Stimulated activated naive CD4-positive, alpha-beta T cell treated with Interleukin-2 at 50 U/mL for 16 hours (primary cell): Measurements from ENCODE around the gene PIPOX.

ENCODE experiments used
- DNase-seq: peaks from one replicate; lab custom pipeline; 2025; lab: John Stamatoyannopoulos, UW

PIPOX gene

DNA sequence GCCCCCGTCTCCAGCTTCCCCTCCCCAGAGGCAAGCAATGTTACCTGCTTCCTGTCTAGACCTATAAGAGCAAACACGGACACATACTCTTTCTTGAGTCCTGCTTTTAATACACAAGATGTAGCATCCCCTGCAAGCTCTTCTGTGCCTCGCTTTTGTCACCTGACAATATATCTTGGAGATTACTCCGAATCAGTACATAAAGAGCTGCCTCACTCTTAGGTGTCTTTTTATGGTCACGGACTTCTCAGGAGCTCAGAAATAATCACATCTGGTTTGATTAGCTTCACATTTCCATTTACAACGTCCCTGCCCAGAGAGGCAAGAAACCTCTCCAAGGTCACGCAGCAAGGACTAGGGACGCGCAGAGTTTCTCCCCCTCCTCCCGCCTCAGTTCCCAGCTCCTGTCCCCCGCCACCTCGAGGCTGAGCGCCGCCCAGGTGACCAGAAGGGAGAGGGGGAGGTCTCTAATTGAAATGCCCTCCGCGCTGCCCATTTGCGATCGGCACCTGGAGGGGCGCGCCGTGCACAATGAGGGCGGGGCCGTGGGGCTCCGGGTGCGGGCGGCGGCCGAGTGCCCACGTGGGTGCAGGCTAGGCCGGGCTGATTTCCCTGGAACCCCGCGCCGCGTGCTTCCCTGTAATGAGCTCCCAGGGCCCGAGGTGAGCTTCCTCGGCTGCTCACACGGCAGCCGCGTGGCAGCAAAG, 23.3 kb upstream of the PIPOX start:
- DNase-seq = no peak

DNA sequence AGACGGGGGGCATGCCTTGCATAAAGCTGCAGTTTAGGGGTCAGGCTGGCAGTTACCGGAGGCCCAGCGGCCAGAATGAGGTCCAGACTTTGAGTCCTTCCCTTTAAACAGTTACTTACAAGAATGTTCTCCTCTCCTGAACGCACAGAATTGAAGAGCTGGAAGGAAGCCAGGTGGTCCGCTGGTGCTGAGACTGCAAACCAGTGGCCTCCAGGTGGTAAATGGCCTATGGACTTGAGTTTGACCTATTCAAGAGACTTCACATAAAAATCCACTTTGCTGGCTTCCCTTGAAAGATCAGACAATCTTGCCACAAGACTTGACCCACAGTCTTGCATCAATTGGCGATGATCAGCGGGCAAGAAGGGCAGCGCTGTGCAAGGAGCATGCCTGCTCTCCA, 22.4 kb upstream of the PIPOX start:
- DNase-seq = no peak

DNA sequence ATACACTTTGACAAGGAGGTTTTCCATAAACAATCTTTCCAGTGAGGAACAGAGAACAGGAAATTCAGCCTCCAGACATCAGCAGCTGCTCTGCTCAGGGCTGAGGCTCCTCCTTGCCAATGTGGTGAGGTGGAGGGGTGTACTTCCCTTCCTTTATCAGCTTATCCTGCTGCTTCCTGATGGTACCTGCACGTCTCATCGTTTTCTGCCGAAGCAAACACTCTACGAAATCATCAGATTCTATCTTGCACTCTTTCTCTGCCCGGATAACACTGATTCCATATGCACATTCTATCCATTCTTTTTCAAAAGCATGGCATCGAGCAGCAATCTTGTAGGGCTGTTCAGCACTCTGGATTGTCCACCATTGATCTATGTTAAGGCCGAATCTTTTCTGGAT, 21.7 kb upstream of the PIPOX start:
- DNase-seq = no peak

DNA sequence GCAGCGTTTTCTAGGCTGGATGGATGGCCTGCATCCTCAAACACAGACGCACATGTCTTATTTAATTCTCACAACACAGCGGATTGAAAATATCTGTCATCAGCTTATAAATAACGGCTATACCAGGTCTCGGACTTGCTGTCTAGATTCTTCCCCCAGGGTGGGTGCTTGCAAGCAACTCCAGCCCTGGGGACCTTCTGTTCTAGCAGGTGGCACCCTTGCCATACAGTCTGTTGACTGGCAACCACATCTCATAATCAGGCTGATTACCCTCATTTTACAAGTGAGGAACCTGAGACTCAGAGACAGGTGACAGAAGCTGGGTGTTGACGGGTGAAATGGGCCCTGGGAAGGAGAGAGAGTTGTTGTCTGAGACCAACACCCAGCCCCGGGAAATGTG, 20.9 kb upstream of the PIPOX start:
- no peak for DNase-seq

DNA sequence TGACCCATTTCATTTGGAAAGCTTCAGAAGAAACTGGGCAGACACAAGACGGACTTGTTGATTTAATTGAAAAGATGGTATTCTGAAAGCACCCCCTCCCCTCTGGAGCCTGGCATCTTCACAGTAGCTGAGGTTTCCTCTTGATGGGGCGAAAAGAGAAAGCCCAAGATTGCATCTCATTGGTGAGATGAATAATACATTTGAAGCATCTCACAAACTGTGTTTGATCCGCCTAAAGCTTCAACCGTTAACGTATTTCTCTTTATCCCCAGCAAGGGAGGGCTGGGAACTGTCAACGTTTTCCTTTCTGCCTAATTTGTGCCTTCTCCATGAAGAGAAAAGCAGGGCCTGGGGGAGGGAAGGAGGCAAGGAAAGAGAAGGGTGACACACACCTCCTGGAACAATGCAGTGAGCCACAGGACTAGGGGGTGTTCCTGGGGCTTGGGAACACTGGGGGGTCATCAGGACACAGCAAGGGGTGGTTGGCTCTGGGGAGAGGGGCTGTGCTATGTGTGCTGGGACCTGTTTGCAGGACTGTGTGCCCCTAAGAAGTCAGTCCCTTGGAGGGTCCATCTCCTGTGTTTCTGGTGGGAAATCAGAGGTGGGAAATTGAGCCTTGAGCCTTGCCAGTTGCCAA, 18.5 kb upstream of the PIPOX start:
- no peak for DNase-seq

DNA sequence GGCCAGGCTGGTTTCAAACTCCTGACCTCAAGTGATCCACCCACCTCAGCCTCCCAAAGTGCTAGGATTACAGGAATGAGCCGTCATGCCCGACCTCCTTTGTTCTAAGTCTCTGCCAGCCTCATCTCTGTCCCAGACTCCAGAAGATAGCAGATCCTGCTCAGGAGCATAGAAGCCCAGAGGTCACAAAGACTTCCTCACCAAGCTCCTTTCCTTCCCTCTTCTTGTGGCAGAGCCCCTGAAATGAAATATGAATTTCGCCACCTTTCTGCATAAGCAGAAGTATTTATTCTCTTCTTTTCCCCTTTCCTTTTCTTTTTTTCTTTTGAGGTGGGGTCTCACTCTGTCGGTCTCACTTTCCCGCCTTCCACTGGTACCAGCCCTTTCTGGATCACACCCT, 11.5 kb upstream of the PIPOX start:
- DNase-seq = no peak

DNA sequence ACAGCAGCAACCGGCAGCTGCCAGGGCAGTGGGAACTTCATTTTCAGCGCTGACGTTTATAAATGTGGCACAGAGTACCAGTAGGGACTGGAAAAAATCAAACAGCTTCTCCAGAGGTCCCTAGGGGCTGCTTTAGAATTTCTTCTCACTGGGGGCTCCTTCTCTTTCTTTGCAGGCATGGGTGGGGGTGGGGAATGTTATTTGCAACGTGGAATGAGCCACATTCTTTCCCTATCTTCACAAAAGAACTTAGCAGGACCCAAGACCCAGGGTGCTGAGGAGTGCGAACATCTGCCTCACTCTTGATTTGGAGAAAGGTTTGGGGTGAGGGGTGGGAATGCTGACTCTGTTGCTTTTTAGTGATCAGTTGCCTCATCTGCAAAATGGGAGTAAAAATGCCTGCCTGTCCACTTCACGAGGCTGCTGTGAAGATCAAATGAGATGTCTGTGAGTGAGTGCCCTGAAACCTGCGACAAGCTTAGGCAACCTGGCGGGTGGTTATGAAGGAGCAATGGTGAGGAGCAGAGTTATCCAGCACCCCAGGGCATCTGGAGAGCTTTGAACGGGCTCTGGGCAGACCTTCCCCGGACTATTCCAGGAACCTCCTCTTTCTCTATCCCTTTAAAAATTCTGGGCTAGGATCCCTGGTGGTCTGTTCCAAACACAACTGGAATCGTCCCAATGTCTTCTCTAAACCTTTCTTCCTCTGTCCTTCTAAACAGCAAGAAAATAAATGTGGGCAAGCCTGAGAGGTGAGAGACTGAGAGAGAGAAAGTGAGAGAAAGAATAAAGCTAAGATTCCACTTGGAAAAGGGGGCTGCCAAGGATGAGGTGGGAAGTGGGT, 10.7 kb upstream of the PIPOX start:
- DNase-seq = no peak

DNA sequence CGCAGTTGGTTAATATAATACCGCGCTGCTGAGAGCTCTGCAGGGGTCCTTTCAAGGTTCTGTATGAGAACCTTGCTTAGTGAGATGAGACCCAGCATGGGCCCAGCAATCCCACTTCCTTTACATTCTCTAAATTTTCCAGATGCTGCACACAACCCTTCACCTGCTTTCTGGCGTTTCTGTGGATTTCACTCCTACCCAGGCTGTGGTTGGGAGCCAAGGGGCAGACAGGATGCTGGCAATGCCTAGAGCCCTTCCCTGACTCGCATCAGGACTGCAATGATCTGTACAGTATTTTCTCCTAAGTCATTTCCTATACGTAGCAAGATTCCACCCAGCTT, 10.1 kb upstream of the PIPOX start:
- no peak for DNase-seq

DNA sequence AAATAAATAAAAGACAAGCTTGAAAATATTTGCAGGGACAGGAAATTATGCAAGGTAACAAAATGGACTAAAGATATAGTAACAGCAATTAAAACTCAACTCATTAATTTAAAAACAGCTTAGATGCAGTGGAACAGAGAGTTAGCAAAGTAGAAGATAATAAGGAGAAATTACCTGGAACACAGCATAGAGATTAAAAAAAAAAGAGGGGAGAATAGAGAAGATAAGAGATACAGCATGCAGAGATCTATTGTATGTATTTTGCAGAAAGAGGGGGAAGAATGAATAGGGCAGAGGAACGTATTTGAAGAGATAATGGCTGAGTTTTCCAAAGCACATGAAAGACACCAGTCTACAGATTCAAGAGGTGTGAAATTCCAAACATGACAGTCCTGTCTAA, 8.4 kb upstream of the PIPOX start:
- DNase-seq = no peak

DNA sequence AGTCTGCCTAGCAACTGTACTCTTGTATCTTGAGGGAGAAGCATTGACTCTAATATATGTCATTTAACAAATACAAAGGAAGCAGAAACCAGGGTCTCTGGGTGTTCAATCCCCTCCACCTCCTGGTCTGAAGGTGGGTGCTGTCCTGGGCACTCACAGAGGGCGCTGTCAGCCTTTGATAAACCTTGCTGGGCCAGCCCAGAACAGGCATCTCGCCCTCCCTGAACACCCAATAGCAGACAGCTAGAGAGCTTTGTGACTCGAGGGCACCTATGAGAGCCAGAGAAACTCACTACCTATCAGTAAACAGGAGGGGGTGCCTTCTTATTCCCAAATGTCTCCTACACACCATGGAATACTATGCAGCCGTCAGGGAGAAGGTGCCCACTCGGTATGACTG, 6.4 kb upstream of the PIPOX start:
- DNase-seq = no peak

DNA sequence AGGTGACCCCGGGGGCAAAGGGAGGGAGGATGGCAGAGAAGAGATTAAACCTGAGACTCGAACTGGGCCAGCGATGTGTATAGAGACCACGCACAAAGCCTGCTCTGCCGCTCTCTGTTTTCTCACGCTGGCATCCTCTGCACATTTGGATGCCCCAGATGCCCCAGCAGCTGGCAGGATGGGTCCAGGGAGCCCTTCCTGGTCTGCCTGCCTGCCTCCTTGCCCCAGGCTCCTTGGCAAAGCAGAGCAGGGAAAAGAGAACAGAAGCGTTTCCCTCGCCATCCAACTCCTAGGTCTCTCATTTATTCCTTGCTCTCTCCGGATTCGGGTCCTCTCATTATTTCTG, 5.2 kb upstream of the PIPOX start:
- DNase-seq = no peak

DNA sequence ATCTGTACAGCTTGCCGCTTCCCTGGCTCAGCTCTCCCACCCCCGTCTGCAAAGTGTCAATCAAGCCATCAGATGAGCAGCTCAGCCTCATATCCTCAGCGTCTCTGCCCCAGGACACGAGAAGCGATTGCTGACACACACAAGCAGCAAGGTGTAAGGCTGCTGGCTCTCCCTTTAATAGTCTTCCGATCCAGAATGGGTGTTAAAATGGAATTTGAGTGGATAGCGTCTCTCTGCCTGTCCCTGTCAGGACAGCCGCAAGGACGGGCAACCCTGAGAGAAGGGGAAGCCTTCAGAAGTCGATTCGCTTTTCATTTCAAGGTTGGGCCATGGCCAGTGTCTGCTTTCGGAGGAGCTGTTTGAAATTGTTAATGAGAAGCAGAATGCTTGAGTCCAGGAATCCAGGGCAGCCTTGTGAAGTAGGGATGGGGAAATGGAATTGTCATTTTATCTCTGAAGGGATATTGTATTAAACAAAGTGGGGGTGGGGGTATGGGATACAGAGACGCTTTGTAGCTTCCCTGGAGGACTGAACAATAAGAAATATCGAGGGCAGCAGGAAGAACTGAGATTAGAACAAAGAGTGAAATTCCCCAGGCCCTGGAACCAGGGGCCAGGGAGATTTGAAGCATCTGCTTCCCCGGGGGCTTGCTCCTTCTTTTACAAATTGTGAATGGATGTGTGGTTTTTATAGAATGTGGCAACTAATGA, 4.7 kb upstream of the PIPOX start:
- no peak for DNase-seq

DNA sequence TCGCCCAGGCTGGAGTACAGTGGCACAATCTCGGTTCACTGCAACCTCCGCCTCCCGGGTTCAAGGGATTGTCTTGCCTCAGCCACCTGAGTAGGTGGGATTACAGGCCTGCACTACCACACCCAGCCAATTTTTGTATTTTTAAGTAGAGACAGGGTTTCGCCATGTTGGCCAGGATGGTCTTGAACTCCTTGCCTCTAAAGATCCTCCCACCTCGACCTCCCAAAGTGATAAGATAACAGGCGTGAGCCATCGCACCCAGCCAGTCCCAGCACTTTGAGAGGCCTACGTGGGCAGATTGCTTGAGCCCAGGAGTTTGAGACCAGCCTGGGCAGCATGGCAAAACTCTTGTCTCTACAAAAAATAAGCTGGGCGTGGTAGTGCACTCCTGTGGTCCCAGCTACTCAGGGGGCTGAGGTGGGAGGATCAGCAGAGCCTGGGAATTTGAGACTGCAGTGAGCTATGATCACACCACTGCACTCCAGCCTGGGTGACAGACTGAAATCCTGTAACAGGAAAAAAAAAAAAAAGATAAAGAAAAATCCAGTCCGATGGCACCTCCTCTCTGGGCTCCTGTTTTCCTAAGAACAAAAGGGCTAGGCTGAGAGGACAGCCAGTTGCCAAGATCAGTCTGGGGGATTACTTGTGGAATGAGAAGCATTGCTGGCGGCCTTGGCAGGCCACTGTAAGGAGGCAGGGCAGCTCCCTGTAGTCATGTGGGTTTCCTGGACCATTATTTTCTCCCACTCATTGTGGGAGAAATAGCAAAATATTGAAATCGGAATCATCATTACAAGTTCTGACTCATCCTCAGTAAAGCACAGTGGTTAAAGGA, 3.0 kb upstream of the PIPOX start:
- DNase-seq = no peak

DNA sequence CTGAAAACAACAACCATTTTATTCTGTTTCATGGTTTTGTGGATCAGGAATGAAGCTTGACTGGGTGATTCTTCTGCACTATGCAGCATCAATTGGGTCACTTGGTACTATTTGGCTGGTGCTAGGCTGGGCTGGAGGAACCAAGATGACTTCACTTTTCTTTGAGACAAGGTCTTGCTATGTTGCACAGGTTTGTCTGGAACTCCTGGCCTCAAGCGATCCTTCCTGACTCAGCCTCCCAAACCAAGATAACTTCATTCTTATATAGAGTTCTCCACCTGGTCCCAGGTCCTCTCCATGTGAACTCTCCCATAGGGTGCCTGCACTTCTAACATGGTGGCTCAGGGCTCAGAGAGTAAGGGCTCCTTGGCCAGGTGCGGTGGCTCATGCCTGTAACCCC, 1.9 kb upstream of the PIPOX start:
- no peak for DNase-seq

DNA sequence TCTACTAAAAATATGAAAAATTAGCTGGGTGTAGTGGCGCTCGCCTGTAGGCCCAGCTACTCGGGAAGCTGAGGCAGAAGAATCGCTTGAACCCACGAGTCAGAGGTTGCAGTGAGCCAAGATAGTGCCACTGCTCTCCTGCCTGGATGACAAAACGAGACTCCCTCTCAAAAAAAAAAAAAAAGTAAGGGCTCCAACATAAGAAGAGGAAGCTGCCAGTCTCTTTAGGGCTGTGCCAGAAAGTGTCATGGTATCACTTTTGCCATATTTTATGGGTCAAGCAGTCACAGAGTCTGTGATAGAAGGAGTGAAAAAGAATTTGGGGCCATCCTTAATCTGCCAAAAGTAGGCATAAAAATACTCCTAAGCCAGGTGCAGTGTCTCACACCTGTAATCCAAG, 1.4 kb upstream of the PIPOX start:
- DNase-seq = no peak

DNA sequence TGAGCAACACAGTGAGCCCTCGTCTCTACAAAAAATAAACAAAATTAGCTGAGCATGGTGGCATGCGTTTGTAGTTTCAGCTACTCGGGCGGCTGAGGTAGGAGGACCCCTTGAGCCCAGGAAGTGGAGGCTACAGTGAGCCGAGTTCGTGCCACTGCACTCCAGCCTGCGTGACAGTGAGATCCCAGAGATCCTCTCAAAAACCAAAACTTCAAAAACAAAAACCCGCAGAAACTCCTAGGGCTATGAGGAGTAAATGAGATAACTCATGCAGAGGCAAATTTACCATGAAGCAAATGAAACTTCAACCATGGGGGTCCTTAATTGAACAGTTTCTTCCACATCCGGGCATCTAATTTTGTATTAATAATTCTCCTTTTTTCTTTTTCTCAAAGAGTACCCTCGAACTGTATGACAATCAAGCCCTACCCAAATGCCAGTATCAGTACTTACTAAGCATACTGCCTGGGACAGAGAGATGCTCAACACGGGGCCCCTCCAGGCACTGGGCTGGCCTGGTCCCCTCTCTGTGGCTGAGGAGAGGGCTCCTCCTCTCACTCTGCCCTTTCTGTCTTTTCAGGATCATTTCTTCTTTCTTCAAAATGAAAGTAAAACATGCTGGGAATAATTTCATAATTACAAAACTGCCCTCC, 789 bp upstream of the PIPOX start:
- no peak for DNase-seq

DNA sequence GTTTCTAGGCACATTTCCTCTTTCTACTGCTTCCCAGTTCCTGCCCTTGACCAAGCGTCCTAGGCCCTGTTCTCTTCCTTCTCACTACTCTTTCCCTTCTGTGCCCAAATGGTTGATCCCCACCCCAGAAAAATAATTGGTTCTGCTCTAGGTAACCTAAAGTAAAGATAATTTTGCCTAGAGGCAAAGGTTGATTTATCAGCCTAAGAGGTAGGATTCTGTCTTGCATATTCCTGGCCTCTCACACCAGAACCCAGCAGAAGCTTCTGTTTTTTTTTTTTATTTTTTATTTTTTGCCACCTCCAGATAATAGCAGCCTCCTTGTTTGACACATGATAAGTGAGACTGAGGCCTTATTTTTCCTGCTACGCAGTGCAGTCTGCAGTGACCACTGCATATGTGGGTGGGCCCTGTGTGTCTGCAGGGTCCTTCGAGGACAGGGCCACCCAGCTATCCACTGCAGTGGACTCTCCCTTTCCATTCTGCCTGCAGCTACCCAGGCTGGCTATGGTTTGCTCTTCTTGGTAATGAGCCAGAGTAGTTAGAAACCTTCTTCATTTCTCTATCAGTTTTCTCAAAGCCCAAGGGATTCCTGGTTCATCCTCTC, 701 bp downstream of the PIPOX start:
- DNase-seq = no peak

DNA sequence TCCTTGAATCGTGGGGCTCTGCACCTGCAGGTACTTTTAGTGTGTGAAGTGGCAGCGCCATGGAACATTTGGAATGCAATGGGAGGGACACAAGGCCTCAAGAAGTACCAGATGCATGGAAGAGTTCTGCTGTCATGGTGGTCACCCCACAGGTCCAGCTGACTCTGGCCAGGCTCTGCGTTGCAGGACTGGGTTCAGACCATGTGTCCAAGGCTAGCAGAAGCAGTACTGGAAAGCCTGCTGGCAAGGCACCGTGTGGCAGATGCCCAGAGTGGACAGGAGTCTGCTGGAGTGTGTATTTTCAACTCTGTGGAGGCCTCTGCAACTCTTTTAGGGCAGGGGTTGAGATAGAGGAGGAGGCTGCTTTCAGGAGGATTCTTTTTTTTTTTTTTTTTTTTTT, 2.1 kb downstream of the PIPOX start:
- DNase-seq = no peak

DNA sequence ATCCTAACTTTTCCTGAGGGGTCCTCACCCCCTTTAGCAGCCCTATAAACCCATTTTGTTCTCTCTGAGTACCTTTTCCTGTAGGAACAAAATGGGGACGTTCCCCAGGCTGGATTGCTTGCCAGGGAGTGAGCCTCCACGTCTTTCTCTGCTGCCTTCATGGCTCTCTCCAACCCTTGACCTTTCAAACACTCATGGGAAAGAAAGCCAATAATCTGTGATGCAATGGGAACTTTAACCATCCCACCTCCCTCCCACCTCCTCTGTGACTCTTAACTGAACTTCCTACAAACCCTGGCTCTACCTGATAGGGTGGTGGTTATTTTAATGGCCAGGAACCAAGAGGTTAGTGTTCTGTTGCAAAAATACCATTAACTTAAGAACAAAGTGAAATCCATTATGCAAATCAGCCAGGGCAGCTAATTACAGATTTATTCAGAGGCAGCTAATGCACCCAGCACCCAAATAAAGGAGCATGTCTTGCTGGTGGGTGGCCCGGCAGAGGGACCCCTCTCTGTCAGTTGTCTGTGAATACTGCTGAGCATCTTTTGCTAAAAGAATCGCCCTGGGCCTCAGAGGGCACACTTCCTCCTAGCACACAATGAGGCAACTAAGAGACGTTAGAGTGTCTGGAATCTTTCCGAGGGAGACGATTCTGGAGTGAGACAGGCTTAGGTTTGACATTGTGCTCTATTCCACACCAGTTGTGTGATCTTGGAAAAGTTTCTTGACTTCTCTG, 3.0 kb downstream of the PIPOX start:
- no peak for DNase-seq

DNA sequence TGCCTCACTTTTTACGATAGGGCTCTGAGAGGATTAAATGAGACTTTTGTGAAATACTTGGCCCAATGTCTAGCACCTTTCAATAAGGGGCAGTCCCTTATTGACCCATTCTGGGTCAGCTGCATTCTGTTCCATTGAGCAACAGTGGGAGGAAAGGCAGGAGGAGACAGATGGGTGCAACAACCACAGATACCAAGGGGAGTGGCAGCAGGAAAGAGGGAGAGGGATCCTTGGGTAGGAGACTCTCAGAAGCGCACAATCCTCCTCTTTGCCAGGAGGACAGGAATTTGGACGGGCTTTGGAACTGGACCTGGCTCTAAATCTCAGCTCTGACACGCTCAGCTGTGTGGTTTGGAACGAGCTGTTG, 3.5 kb downstream of the PIPOX start:
- no peak for DNase-seq
